Bronchial epithelial cell (primary cell): ENCODE data around the gene LILRB1. TPM values are rescaled to one million over a fixed set of nuclear protein-coding genes. Genes with fewer than 3 reads are reported as not detected.

Source experiments
- DNase-seq: peaks from one replicate; pipeline ENCODE4 v3.0.0-alpha.2; 2010; ENCODE audit warnings: low read depth
- FAIRE-seq: peaks from 2 replicates; lab custom pipeline; 2011; peaks lifted over from hg19 to GRCh38; lab: Jason Lieb, UNC
- H3K27me3 ChIP-seq: 2 replicates; pipeline ENCODE4 v1.5.1; 2011; ENCODE audit warnings: low read length; ENCODE audit not compliant: control insufficient read depth, insufficient read depth
- H3K36me3 ChIP-seq: 2 replicates; pipeline ENCODE4 v1.5.1; 2011; ENCODE audit warnings: low read length; ENCODE audit not compliant: control insufficient read depth, insufficient read depth
- H3K4me3 ChIP-seq: 2 replicates; pipeline ENCODE4 v1.5.1; 2011; ENCODE audit warnings: mild to moderate bottlenecking, low read depth, low read length, control low read depth
- total RNA-seq: library from RNA; depleted of rRNA; stranded (reverse); fragments of >200 nt; gene quantifications from 2 replicates; pipeline ENCODE4 v1.2.1, GENCODE V29; 2014
- TF ChIP-seq, protein P1 (sequence below): IDR thresholded peaks from 2 replicates; pipeline ENCODE4 v1.5.1; 2011; ENCODE audit warnings: mild to moderate bottlenecking, moderate library complexity, low read length, control low read depth, inconsistent platforms; ENCODE audit not compliant: insufficient read depth, severe bottlenecking

LILRB1 gene
- total RNA-seq, 1 donor from 2014 or later = not detected

DNA sequence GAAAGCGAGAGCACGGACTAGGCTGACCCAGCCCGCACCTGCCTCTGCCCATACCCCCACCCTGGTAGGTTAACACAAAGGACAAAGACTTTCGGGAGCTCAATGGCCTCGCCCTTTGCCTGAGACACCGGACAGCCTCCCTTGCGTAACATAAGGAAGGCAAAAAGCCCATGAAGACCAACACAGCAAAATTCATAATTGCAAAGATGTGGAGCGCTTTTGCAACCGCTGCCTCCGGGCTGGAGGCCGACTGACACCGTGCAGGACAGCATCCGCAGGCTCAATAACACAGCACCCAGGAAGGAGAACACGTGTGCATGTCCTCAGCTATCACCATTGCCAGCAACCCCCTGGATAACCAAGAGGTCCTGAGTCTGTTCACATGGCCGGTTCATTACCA is 21.5 kb upstream of the LILRB1 start:
- peak; percentile 18 for FAIRE-seq
- H3K4me3 ChIP-seq = no peak overlapping the region
- TF ChIP-seq, protein P1, sequence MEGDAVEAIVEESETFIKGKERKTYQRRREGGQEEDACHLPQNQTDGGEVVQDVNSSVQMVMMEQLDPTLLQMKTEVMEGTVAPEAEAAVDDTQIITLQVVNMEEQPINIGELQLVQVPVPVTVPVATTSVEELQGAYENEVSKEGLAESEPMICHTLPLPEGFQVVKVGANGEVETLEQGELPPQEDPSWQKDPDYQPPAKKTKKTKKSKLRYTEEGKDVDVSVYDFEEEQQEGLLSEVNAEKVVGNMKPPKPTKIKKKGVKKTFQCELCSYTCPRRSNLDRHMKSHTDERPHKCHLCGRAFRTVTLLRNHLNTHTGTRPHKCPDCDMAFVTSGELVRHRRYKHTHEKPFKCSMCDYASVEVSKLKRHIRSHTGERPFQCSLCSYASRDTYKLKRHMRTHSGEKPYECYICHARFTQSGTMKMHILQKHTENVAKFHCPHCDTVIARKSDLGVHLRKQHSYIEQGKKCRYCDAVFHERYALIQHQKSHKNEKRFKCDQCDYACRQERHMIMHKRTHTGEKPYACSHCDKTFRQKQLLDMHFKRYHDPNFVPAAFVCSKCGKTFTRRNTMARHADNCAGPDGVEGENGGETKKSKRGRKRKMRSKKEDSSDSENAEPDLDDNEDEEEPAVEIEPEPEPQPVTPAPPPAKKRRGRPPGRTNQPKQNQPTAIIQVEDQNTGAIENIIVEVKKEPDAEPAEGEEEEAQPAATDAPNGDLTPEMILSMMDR = no peak
- DNase-seq = no peak
- H3K27me3 ChIP-seq = no peaks in the 10 kb centered on the region
- no peaks in the 10 kb centered on the region for H3K36me3 ChIP-seq

DNA sequence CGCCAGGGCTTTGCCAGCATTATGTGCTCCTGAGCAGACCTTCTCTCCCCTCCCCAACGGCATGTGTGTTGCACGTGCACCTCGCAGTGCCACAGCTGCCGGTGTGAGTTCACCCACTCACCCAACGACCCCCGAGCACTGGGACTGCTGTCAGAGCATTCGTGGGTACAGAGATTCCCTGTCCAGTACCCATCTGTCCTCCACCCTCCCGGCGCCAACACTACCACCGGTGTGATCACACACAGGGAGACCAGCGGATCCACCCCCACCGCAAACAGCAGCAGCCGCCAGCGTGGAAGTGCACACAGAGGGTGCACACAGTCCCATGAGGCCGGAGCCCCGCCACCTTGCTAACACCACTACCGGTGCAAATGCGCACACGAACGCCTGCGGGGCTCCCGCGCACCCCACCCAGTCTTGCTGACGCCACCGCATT is 20.9 kb upstream of the LILRB1 start:
- no peak for FAIRE-seq

GRCh38 chr19:54612428-54612827 is 17.9 kb upstream of the LILRB1 start:
- FAIRE-seq (no peak), DNase-seq (no peak)
- TF ChIP-seq, protein P1 = no peak
- Histone ChIP-seq H3K36me3 (no peaks in the 10 kb centered on the region), H3K4me3 (no peak overlapping the region), H3K27me3 (no peaks in the 10 kb centered on the region)

More for the DNA sequence above, 20.9 kb upstream of the LILRB1 start:
- no peaks in the 10 kb centered on the region for H3K27me3 ChIP-seq
- H3K36me3 ChIP-seq = no peaks in the 10 kb centered on the region
- no peak for DNase-seq
- no peak overlapping the region for H3K4me3 ChIP-seq
- TF ChIP-seq, protein P1 = no peak

DNA sequence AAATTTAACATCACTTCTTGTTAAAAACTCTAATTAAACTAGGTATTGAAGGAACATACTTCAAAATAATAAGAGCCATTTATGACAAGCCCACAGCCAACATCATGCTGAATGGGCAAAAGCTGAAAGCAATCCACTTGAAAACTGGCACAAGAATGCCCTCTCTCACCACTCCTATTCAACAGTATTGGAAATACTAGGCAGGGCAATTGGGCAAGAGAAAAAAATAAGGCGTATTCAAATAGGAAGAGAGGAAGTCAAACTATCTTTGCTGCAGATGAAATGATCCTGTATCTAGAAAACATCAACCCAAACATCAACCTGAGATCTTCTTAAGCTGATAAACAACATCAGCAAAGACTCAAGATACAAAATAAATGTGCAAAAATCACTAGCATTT is 15.6 kb upstream of the LILRB1 start:
- H3K4me3 ChIP-seq = no peak overlapping the region
- FAIRE-seq (no peak), DNase-seq (no peak)
- H3K36me3 ChIP-seq = no peaks in the 10 kb centered on the region
- no peaks in the 10 kb centered on the region for H3K27me3 ChIP-seq
- TF ChIP-seq, protein P1 = no peak

GRCh38 chr19:54616057-54616456 is 14.2 kb upstream of the LILRB1 start:
- no peak for FAIRE-seq

More at GRCh38 chr19:54616057-54616456, 14.2 kb upstream of the LILRB1 start:
- TF ChIP-seq, protein P1 = no peak
- Histone ChIP-seq H3K36me3 (no peaks in the 10 kb centered on the region), H3K4me3 (no peak overlapping the region), H3K27me3 (no peaks in the 10 kb centered on the region)
- DNase-seq = no peak
